Measurements from ENCODE around the gene MNAT1.
"Not testable (repeated sequence)": the region's sequence is repeated elsewhere in the genome, so short reads cannot be mapped to it uniquely, and the experiment has no call there.

MNAT1 gene

GRCh38 chr14:60805841-60806430 is 71.4 kb downstream of the MNAT1 start:
- DNase-seq (ENCODE audit: low spot score): no peak

GRCh38 chr14:60807247-60807646 is 72.7 kb downstream of the MNAT1 start:
- no peak for DNase-seq (ENCODE audit: low spot score)

DNA sequence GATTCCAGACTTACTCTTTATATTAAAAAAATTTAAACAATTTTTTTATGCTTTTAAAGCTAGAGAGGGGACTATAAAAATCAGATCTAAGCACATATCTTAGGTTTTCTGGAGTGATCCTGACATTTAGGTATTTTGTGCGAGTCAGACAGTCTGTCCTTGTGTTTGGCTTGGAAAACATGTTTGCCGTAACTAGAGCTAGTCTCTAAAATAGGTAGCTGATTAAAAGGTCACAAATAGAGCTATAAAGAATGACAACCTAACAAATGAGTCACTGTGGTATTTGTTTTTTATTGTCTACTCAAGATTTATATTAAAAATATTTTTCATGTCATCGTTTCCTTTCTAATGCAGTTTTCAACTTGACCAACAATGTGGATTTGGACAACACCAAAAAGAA is 73.4 kb downstream of the MNAT1 start:
- DNase-seq (ENCODE audit: low spot score): no peak

DNA sequence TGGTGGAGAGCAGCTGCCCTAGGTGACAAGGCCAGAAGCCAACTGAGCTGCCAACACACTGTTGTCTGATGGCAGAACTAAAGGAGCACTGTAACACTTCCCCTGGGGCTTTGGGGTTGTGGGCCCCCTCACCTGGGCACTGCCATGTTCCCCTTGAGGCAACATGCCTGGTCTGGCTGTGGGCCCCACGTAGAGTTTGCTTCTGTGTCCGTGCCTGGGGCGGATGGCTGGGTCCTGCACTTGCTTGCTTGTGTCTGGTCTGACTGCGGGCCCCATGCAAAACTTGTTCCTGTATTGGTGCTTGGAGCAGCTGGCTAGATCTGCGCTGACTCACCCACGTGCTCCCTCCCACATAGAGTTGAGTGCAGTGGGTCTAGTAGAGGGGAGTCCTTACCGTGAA is 78.4 kb downstream of the MNAT1 start:
- DNase-seq (ENCODE audit: low spot score): no peak

- DNase-seq (ENCODE audit: low spot score): no peak
Measured at GRCh38 chr14:60815371-60815770, 80.8 kb downstream of the MNAT1 start.

- DNase-seq (ENCODE audit: low spot score): no peak
Measured at GRCh38 chr14:60817113-60817512, 82.6 kb downstream of the MNAT1 start.

DNA sequence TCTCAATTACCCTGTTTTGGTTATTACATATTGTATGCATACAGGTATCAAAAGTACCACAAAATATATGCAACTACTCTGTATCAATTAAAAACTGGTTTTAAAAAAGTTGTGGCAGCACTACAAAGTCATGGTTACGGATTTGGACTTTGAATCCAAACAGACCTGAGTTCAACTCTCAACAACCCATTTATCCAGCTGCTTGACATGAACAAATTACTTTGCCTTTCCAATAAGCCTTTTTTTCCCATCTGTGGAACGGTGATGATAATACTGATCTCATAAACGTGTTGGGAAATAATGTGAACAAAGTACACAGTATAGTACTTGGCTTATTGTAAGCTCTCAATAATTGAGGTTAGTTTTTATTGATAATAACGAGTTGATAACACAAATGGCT is 85.0 kb downstream of the MNAT1 start:
- no peak for DNase-seq (ENCODE audit: low spot score)

DNA sequence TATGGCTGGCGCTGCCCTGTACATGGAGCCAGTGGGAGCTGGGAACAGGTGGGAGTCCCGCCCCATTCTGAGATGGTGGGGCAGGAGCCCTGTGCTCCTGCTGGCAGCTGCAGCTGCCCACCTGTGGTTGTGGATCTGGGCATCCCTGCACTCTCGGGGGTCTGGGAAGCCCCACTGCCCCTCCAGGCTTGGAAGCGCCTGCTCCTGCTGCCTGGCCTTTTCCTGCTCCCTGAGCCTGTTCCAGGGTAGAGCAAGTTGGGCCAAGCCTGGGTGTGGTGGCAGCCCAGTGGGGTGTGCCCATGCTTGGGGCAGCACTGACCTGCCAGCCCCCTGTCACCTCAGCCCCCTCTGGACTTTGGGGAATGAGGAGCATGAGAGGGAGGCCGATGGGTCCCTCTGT is 104.0 kb downstream of the MNAT1 start:
- no peak for DNase-seq (ENCODE audit: low spot score)

DNA sequence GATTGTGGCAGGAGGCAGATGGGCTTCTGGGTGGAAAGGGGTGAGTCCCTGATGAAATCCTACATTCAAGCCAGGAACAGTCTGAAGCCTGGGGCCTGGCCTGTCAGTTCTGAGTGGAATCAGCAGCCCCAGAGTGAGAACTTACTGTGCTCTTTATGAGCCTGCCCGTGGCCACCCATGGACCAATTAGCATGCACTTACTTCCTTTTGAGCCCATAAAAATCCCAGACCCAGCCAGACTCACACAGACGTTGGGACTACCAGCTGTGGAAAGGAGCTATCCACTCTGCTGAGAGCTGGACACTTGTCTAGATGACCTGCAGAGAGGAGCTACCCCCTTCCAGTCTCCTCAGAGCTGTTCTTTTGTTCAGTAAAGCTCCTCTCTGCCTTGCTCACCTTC is 104.5 kb downstream of the MNAT1 start:
- DNase-seq (ENCODE audit: low spot score): no peak

DNA sequence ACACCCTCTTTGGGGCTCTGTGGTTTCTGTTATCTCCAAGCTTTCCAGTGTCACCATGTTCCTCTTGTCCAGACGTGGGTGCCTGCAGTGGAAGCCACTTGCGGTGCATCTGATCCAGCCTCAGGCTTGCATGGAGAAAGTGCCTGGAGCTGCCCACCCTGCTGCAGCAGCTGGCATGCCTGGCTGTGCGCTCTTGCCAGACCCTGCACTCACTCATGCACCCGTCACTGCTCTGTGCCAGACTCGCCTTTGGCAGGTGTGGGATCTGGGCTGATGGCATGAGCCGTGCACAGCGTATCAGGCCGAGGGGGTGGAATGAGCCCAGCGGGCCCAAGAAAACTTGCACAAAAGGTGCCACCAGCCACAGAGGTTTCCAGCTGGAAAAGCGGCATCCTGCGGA is 105.1 kb downstream of the MNAT1 start:
- DNase-seq (ENCODE audit: low spot score): no peak

DNA sequence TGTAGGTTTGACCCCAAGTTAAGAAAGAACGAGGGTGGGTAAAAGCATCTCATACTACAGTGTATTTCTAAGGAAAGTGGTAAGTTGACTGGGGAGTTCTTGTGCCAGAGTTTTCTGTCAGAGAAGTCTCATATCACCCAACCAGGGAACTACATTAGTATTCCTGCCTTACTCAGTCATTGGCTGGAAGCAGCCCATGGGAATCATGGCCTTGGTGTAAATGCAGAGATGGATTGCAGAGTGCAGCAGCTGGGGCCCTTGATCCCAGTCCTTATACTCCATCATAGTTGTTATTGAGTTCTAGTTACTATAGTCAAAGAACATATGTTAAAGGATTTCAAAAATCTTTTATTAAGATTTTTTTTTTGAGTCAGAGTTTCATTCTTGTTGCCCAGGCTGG is 105.8 kb downstream of the MNAT1 start:
- no peak for DNase-seq (ENCODE audit: low spot score)

- DNase-seq (ENCODE audit: low spot score): no peak
Measured at GRCh38 chr14:60845523-60845922, 111.0 kb downstream of the MNAT1 start.

DNA sequence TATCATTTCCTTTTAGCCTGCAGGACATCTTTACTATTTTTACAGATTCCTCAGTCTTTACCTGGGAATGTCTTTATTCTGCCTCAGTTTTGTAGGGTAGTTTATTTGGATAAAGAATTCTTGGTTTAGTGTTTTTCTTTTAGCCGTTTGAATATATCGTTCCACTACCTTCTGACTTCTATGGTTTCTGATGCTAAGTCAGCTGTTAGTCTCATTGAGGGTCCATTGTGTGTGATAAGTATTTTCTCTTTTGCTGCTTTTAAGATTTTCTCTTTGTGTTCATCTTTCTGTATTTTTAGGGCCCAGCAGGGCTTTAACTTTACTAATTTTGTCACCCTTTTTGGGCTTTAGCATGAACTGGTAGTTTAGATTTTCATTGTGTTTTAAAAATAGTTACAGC is 113.5 kb downstream of the MNAT1 start:
- DNase-seq (ENCODE audit: low spot score): no peak

DNA sequence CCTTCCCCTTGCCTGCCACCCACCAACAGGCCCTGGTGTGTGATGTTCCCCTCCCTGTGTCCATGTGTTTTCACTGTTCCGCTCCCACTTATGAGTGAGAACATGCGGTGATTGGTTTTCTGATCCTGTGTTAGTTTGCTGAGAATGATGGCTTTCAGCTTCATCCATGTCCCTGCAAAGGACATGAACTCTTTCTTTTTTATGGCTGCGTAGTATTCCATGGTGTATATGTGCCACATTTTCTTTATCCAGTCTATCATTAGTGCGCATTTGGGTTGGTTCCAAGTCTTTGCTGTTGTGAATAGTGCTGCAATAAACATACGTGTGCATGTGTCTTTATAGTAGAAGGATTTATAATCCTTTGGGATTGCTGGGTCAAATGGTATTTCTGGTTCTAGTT is 117.1 kb downstream of the MNAT1 start:
- not testable (repeated sequence) for DNase-seq (ENCODE audit: low spot score)

DNA sequence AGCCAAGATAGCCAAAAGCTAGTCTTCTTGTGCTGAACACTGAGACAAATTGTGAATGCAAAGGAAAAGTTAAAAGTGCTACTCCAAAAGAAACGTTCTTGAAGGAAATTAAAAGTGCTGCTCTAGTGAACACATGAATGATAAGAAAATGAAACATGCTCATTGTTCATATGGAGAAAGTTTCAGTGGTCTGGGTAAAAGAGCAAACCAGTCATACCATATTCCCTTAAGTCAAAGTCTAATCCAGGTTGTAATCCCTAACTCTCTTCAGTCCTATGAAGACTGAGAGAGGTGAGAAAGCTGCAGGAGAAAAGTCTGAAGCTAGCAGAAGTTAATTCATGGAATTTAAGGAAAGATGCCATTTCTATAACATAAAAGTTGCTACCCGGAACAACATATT is 121.5 kb downstream of the MNAT1 start:
- DNase-seq (ENCODE audit: low spot score): no peak

GRCh38 chr14:60859525-60859924 is 125.0 kb downstream of the MNAT1 start:
- no peak for DNase-seq (ENCODE audit: low spot score)

DNA sequence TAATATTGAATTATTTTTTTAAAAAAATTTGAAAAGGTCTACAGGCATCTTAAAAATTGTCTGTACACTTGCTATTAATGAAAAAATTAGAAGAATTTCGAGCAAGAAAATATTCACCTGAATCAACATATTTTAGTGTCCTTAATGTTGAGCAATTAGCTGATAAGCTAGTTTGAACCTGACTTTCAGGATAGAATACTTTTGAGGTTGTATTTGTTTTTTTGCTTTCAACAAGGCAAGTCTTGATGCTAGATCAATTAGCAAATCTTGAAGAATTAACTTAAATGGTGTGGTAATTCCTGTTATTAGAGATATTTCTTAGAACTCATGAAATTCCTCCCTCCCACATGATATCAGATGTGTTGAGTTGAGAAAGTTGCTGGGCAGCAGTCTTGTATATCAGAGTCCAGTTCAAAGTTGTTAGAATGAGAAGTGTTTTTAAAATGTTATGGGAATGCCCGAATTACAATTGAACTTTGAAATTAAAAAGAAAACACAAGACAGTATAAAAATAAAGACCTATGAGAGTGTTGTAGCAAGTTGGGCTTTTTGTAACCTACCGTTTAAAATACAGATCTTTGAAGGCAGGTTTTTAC is 127.1 kb downstream of the MNAT1 start:
- no peak for DNase-seq (ENCODE audit: low spot score)

- no peak for DNase-seq (ENCODE audit: low spot score)
Measured at GRCh38 chr14:60862283-60862682, 127.7 kb downstream of the MNAT1 start.

DNA sequence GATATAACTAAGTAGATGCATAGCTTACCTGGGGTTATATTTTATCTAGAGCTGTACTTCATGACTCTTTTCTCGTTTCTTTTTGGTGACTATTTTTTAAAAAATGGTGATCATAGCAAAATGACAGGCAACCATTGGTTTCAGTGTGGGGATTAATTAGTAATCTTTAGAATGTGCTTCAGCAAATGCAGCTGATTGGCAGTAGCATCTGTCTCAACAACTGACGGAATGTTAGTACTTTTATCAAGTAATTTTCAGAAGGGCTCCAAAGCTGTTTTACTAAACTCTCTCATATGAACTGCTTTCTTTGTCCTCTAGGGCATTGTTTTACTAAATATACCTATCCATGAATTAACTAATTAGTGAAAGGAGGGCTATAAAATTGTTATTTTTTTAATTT is 128.7 kb downstream of the MNAT1 start:
- DNase-seq (ENCODE audit: low spot score): no peak

DNA sequence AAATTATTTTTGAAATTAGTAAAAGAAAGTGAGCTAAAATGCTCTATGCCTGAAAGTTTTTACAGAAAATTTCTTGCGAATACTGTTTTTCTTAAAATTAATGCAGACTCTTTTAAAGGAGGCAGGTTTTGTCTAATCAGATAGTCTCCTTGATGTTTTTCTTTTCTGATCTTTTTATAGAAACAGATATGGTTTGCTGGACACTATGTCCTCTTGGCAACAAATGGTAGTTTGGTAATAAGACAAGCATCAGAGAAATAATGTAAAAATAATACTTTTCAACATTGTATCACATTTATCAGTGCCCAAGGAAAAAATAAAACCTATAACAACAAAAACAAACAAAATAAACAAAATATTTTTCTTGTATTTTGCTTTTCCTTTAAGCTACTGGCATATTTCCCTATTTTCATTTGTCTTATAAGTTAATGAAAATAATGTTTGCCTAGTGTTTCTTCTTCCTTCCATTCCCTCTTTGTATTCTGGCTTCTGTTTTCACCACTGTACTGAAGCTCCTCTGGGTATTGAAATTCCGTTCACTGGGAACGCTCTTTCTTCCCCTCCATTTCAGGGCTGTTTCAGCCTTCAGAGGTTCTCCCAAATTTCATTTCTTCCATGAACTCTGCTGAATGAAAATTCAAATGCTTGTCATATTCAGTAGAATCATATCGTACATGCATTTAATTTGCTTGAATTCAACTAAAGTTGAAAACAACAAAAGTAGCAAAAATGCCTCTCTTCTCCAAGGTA is 131.0 kb downstream of the MNAT1 start:
- DNase-seq (ENCODE audit: low spot score): no peak

GRCh38 chr14:60867503-60868172 is 133.1 kb downstream of the MNAT1 start:
- no peak for DNase-seq (ENCODE audit: low spot score)

GRCh38 chr14:60878121-60878520 is 143.6 kb downstream of the MNAT1 start:
- no peak for DNase-seq (ENCODE audit: low spot score)

DNA sequence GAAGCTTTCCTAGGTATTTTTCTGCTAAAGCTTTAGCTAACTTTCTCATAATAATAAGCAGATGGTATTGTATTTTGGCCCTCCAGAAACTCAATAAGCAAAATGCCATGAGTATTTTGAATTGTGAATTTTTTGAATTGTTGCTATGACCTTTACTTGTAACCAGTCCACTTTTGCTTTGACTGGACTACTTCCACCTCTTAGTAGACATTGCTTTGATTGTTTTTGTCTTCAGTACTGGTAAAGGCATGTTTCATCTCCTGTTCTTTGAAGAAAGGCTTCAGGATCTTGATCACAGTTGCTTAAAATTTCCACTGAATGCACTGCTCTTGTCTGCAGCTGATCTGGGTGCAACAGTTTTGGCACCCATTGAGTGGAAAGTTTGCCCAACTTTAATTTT is 144.0 kb downstream of the MNAT1 start:
- DNase-seq (ENCODE audit: low spot score): no peak

Data from hematopoietic multipotent progenitor cell treated with erythropoietin and hydrocortisone succinate and interleukin-3 and kit ligand, for 17 days (in vitro differentiated cells).